Activated CD8-positive, alpha-beta memory T cell treated with anti-CD3 and anti-CD28 coated beads for 48 hours (primary cell): ENCODE measurements around the gene DOP1B.
"Not testable (repeated sequence)": the region's sequence is repeated elsewhere in the genome, so short reads cannot be mapped to it uniquely, and the experiment has no call there.

ENCODE experiments used
- DNase-seq, 3 experiments: peaks; one replicate each; pipeline ENCODE4 v3.0.0-alpha.2; 2020; ENCODE audit warnings: low read depth in 2 of 3, low spot score in 2 of 3

DOP1B gene

GRCh38 chr21:36134803-36135390, 21.7 kb upstream of the DOP1B start, which contains the start of gene CBR3:
CBR3 (plus strand) TSS chr21:36135079; CDS start chr21:36135193, 114 bp downstream.
- DNase-seq = peak; percentile 30 to 33 (median 32)

- DNase-seq = peak in 2 of 3 experiments; percentile 31 to 32
Observed at GRCh38 chr21:36135391-36136102, 21.1 kb upstream of the DOP1B start.

DNA sequence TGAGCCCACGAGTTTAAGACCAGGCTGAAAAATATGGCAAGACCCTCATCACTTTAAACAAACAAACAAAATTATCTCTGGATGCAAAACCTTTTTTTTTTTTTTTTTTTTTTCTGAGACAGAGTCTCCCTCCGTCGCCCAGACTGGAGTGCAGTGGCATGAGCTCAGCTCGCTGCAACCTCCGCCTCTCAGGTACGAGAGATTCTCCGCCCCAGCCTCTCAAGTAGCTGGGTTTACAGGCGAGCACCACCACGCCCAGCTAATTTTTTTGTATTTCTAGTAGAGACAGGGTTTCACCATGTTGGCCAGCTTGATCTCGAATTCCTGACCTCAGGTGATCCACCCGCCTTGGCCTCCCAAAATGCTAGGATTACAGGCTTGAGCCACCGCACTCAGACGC, 16.8 kb upstream of the DOP1B start:
- not testable (repeated sequence) for DNase-seq

DNA sequence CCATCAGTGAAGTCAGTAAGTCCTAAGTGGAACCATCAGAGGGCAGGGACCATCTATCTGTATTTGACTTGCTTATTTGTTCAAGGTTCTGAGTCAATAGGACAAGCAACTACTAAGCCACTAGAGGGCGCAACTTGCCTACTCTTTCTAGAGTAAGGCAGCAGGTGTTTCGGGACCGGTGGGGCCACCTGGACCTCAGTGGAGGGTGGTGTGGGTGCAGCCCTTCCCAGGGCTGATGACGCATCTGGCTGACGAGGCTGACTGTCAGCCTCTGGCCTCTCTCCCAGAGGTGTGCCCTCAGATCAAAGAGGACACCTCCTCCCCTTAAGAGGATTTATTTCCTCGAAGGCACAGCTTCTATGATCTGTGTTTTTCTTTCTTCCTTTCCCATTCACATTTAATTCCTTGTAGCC, 15.1 kb upstream of the DOP1B start:
- peak in 2 of 3 experiments; percentile 33 to 70 for DNase-seq

GRCh38 chr21:36144233-36144632, 12.4 kb upstream of the DOP1B start:
- not testable (repeated sequence) for DNase-seq

- DNase-seq = no peak
Observed at GRCh38 chr21:36145259-36145658, 11.4 kb upstream of the DOP1B start.

GRCh38 chr21:36147911-36148310, 8.7 kb upstream of the DOP1B start:
- DNase-seq = no peak

- DNase-seq = no peak
Observed at GRCh38 chr21:36148886-36149285, 7.7 kb upstream of the DOP1B start.

DNA sequence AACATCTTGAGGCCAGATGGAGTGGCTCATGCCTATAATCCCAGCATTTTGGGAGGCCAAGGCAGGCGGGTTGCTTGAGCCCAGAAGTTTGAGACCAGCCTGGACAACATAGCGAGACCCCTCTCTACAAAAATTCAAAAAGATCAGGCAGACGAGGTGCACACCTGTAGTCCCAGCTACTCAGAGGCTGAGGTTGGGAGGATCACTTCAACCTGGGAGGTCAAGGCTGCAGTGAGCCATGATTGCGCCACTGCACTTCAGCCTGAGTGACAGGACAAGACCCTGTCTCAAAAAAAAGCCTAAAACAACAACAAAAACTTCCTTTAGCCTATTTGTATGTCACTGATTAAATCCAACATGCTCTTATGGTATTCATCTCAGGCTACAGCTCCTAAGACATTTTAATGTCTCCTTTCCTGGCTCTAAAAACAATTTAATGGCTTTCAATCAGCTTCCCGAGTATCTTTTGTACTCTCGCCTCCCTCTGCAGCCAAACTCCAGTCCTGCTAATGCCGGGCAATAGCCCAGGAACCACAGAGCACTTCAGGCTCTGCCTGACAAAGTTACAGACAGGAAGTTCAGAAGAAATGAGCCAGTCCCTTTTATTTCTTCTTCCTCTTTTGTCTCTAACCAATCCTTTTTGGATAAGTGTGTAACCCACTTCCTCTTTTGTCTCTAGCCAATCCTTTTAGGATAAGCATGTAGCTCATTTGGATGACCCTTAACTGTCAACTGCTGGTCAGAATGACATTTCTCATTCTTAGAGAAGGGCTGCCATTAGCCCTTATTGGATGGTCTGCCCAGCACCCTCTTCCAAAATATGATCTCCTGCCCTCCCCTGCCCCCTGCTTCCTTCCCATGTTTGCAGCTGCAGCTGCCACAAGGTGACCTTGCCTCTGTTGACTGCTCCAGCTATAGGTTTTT, 6.6 kb upstream of the DOP1B start:
- no peak for DNase-seq

DNA sequence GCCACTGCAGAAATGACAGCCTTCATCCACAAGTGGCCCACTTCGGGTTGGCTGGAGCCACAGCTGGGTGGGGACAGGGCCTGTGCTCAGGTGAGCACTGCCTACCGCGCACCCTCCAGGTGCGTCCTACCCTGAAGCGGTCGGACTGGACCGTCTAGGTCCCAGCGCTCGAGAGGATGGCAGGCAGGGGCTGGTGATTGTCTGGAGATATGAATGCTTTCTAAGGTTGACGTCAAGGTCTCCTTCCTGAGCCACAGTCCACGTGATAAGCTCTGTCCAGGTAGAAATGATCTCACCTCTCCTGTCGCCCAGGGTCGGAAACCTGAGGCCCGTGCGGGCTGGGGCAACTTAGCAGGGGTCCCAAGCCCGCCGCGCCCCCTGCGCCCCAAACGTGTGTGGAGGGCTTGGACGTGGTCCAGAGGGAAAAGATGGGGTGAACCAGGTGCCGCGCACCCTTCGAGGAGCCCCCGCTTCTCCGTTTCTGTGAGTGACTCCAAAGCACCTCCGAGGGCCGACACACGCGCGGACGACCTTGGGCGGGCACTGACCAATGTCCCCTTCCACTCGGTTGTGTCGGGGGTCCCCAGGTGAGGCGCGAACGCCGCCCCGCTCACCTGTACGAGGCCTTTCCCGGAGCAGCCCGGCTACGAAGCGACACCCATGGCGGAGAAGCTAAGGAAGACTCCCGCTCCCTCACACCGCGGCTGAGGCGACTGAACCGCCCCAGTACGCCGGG, 853 bp upstream of the DOP1B start:
- DNase-seq = no peak

- peak; percentile 97 to 100 (median 99) for DNase-seq
Observed at GRCh38 chr21:36156339-36156814, 247 bp upstream of the DOP1B start.

DNA sequence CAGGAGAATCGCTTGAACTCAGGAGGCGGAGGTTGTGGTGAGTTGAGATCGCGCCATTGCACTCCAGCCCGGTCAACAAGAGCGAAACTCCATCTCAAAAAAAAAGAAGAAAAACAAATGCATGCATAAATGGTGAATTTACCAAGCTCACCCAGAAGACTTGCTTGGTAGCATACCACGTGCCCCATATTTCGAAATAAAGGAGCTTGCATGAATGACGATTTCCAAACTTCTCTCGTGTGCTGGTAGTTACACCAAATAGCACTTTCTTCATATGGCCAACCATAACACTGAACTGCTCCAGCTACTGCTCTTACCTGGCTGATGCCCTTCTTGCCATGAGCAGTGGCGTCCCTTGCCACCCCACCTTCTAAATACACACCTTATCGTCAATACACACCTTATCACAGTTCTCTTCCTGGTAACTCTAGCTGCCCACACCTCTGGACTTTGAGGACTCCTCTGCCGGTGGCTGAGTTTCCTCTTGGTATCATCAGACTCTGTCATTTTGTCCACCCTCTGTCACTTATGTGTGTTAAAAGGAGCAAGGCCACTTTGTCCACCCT, 2.8 kb downstream of the DOP1B start:
- DNase-seq = no peak

DNA sequence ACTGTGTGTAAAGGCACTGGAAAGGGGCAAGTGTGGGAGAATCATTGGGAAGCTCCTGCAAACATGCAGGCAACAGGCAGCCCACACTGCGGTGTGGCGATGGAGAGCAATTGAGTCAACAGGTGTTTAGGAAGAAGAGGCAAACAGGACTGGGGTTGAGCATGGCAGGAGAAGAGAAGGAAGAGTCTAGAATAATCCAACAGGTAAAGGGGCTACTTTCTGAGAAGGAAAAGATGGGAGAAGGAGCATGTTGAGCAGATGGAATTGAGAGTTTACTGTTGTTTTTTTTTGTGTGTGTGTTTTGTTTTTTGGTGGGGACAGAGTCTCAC, 4.2 kb downstream of the DOP1B start:
- no peak for DNase-seq

DNA sequence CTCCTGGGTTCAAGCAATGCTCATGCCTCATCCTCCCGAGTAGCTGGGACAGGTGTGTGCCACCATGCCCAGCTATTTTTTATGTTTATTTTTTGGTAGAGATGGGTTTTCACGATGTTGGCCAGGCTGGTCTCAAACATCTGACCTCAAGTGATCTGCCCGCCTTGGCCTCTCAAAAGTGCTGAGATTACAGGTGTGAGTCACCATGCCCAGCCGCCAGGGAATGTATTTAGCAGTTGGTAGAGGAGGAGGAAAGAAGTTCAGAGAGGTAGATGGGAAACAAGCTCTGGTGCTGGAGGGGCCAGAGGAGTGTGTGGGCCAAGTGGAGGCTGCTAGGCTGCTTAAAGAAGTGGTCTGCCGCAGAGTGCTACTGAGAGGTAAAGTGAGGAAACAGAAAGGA, 6.0 kb downstream of the DOP1B start:
- DNase-seq = no peak

DNA sequence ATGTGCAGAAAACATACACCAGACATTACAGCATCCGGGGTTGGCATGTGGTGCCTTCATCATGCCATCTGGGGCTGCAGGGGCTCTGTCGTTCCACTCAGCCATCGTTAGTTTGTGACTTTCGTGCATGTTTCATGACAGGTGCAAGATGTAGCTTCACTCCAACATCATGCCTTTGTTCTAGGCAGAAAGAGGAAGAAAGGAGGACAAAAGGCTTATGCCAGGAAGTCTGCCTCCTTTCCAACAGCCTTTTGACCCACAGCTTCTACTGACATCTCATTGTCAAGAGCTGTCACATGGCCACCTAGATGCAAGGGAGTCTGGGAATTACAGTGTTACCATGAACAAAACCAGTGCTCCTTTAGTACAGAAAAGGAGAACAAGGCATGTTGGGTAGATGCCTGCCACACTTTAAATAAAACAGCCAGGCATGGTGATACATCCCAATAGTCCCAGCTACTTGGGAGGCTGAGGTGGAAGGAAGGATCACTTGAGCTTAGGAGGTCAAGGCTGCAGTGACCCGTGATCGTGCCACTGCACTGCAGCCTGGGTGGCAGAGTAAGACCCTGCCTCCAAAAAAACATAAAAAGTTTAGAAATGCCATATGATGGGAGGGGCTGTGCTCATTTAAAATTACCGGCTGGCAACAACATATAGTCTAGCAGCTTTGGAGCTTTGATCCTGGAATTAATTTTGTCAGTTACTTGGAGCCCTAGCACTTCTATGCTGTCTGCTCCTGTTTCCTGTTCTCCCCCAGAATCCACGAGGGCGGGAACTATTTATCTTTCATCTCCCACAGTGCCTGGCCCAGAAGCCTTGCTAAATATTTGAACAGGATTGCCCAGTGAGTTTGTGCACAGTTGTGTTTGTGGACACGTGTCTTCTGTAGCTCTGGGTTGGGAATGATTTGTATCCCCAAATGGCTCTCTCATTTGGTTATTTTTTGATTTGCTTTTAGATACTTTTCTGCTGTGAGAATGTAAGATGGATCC, 7.4 kb downstream of the DOP1B start:
- DNase-seq = no peak

GRCh38 chr21:36165356-36165755, 8.7 kb downstream of the DOP1B start:
- DNase-seq = no peak

- no peak for DNase-seq
Observed at GRCh38 chr21:36166705-36167104, 10.1 kb downstream of the DOP1B start.

DNA sequence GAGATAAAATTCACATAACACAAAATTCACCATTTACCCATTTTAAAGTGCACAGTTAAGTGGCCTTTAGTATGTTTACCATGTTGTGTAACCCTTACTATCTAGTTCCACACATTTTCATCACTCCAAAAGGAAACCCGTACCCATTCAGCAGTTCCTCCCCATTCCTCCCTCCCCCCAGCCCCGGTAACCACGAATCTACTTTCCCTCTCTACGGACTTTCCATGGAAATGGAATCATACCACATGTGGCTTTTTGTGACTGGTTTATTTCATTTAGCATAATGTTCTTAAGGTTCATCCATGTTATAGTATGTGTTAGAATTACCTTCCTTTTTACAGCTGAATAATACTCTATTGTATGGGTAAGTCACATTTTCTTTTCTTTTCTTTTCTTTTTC, 10.9 kb downstream of the DOP1B start:
- DNase-seq = no peak

- no peak for DNase-seq
Observed at GRCh38 chr21:36169470-36170128, 13.0 kb downstream of the DOP1B start.
